ENCODE data around the gene EFCAB12. TPM values are rescaled to one million over a fixed set of nuclear protein-coding genes. Genes with fewer than 3 reads are reported as not detected.
A peak's percentile ranks its signal among the peaks of the same experiment; 100 is the strongest.

The EFCAB12 gene
- total and polyA plus RNA-seq, 2 of the 13 experiments (the other 11 are each of a cell fraction or from before 2014, with no cell fraction given): 0.31 to 2.4 TPM

GRCh38 chr3:129383292-129383860, 45.1 kb downstream of the EFCAB12 start (continued):
- TF ChIP-seq ZNF501 (CRISPR knock-in tag; IDR thresholded peaks at IDR 0.05) (0 out of 2 replicates have a peak, but pooled peaks have one; percentile 35), ZNF784 (CRISPR knock-in tag; IDR thresholded peaks at IDR 0.05; ENCODE audit: borderline replicate concordance) (no peak), ZNF17 (CRISPR knock-in tag; IDR thresholded peaks at IDR 0.05) (no peak), SMC3 (IDR thresholded peaks at IDR 0.05; ENCODE audit: low read length) (peak; percentile 82), CBFB (CRISPR knock-in tag; IDR thresholded peaks at IDR 0.05) (no peak), ZNF788 (CRISPR knock-in tag; IDR thresholded peaks at IDR 0.05; ENCODE audit: borderline replicate concordance) (peak; percentile 34; the same call in 1 of the 2 replicates), KDM3A (CRISPR knock-in tag; IDR thresholded peaks at IDR 0.05; ENCODE audit: low read depth) (0 out of 2 replicates have a peak, but pooled peaks have one; percentile 38), ZNF609 (CRISPR knock-in tag; IDR thresholded peaks at IDR 0.05; ENCODE audit: borderline replicate concordance) (0 out of 2 replicates have a peak, but pooled peaks have one; percentile 19), ZNF552 (CRISPR knock-in tag; IDR thresholded peaks at IDR 0.05; ENCODE audit: borderline replicate concordance) (no peak), ZNF749 (CRISPR knock-in tag; IDR thresholded peaks at IDR 0.05; ENCODE audit: borderline replicate concordance) (no peak), ELF3 (CRISPR knock-in tag; IDR thresholded peaks at IDR 0.05) (0 out of 2 replicates have a peak, but pooled peaks have one; percentile 22), PITX1 (CRISPR knock-in tag; IDR thresholded peaks at IDR 0.05) (0 out of 2 replicates have a peak, but pooled peaks have one; percentile 13), ZNF646 (CRISPR knock-in tag; IDR thresholded peaks at IDR 0.05) (no peak)

All from HepG2 (cell line).